IMR-90 (cell line): ENCODE measurements around the gene CAMK2D. TPM values are rescaled to one million over a fixed set of nuclear protein-coding genes. Genes with fewer than 3 reads are reported as not detected.
A peak's percentile ranks its signal among the peaks of the same experiment; 100 is the strongest.

Experiments
- ATAC-seq: fragments of 200-7000 bp; cut with Tn5 transposase; 2 replicates; pipeline ENCODE4 v1.9.1; 2020; ENCODE audit warnings: low read depth, mild to moderate bottlenecking, moderate library complexity
- BruUV-seq: library from RNA; stranded (reverse); fragments of 400-500 nt; replicated peaks from 2 replicates; lab custom pipeline; 2021; lab: Mats Ljungman, UMichigan
- CTCF ChIA-PET: fragments of 300-600 bp; formaldehyde crosslinking; extraction: SDS; loops from one replicate; lab custom pipeline; 2021; ENCODE audit warnings: antibody characterized with exemption; lab: Yijun Ruan, JAX
- POLR2A ChIA-PET: fragments of 300-600 bp; sonication (Branson Sonifier 250); formaldehyde crosslinking; loops from one replicate; lab custom pipeline; 2022; ENCODE audit warnings: antibody characterized with exemption; ENCODE audit not compliant: unreplicated experiment; lab: Charles Lee
- DNase-seq: peaks from one replicate; pipeline ENCODE4 v3.0.0; 2013
- H2AFZ ChIP-seq: replicated peaks from 2 replicates; pipeline ENCODE3; 2013; ENCODE audit warnings: low read length, mild to moderate bottlenecking; ENCODE audit not compliant: poor library complexity
- H2AK5ac ChIP-seq: 2 replicates; pipeline ENCODE4 v1.6.1; 2013; ENCODE audit warnings: low read depth, low read length, inconsistent platforms
- H2AK9ac ChIP-seq: replicated peaks from 2 replicates; pipeline ENCODE3; 2013; ENCODE audit warnings: mild to moderate bottlenecking, low read depth, low read length, moderate library complexity; ENCODE audit not compliant: poor library complexity
- H2BK120ac ChIP-seq: 2 replicates; pipeline ENCODE4 v1.6.1; 2013; ENCODE audit warnings: low read depth, low read length, inconsistent platforms
- H2BK15ac ChIP-seq: 3 replicates; pipeline ENCODE4 v1.6.1; 2013; ENCODE audit warnings: low read depth, low read length, inconsistent platforms
- H2BK20ac ChIP-seq: 2 replicates; pipeline ENCODE4 v1.6.1; 2013; ENCODE audit warnings: low read depth, mild to moderate bottlenecking, inconsistent platforms, low read length, moderate library complexity
- H2BK5ac ChIP-seq: 2 replicates; pipeline ENCODE4 v1.6.1; 2013; ENCODE audit warnings: mild to moderate bottlenecking, low read depth, low read length, inconsistent platforms; ENCODE audit not compliant: poor library complexity, severe bottlenecking
- H3K14ac ChIP-seq: replicated peaks from 2 replicates; pipeline ENCODE4 v1.6.1; 2013; ENCODE audit warnings: low read depth, low read length, inconsistent platforms
- H3K18ac ChIP-seq: 2 replicates; pipeline ENCODE4 v1.6.1; 2013; ENCODE audit warnings: low read depth, low read length, control low read depth
- H3K23ac ChIP-seq: 2 replicates; pipeline ENCODE4 v1.6.1; 2013; ENCODE audit warnings: low read depth, low read length, inconsistent platforms
- H3K27ac ChIP-seq: 2 replicates; pipeline ENCODE4 v1.5.1; 2013; ENCODE audit warnings: mild to moderate bottlenecking, control low read depth, low read length; ENCODE audit not compliant: insufficient read depth
- H3K27me3 ChIP-seq: 2 replicates; pipeline ENCODE4 v1.6.1; 2013; ENCODE audit warnings: low read length; ENCODE audit not compliant: control insufficient read depth, insufficient read depth
- H3K36me3 ChIP-seq: 2 replicates; pipeline ENCODE4 v1.6.1; 2013; ENCODE audit warnings: low read length, mixed read lengths; ENCODE audit not compliant: control insufficient read depth, insufficient read depth
- H3K4ac ChIP-seq: 2 replicates; pipeline ENCODE4 v1.6.1; 2013; ENCODE audit warnings: low read depth, low read length, inconsistent platforms
- H3K4me1 ChIP-seq: 2 replicates; pipeline ENCODE4 v1.6.1; 2013; ENCODE audit warnings: low read length, mixed read lengths; ENCODE audit not compliant: control insufficient read depth, insufficient read depth
- H3K4me2 ChIP-seq: 2 replicates; pipeline ENCODE4 v1.6.1; 2013; ENCODE audit warnings: low read depth, mild to moderate bottlenecking, control low read depth, low read length, moderate library complexity
- H3K4me3 ChIP-seq: 2 replicates; pipeline ENCODE4 v1.5.1; 2013; ENCODE audit warnings: low read depth, mild to moderate bottlenecking, control low read depth, low read length, moderate library complexity; ENCODE audit not compliant: insufficient read depth
- H3K56ac ChIP-seq: 2 replicates; pipeline ENCODE4 v1.6.1; 2013; ENCODE audit warnings: low read length, inconsistent platforms; ENCODE audit not compliant: insufficient read depth; ENCODE audit errors: extremely low read depth
- H3K79me1 ChIP-seq, 2 experiments: 2 replicates each; pipeline ENCODE4 v1.6.1; 2013; ENCODE audit warnings: low read length in 2 of 2, inconsistent platforms in 1 of 2, low read depth in 1 of 2
- H3K9ac ChIP-seq: 2 replicates; pipeline ENCODE4 v1.6.1; 2013; ENCODE audit warnings: low read depth, low read length, control low read depth
- H3K9me1 ChIP-seq: 2 replicates; pipeline ENCODE4 v1.6.1; 2013; ENCODE audit warnings: low read length, inconsistent platforms; ENCODE audit not compliant: insufficient read depth
- H3K9me3 ChIP-seq: 2 replicates; pipeline ENCODE4 v1.6.1; 2013; ENCODE audit warnings: low read length; ENCODE audit not compliant: control insufficient read depth, insufficient read depth
- H4K20me1 ChIP-seq: 2 replicates; pipeline ENCODE4 v1.6.1; 2013; ENCODE audit warnings: low read length, inconsistent platforms; ENCODE audit not compliant: insufficient read depth
- H4K5ac ChIP-seq: 2 replicates; pipeline ENCODE4 v1.6.1; 2013; ENCODE audit warnings: mild to moderate bottlenecking, low read depth, low read length, control low read depth
- H4K8ac ChIP-seq, 2 experiments: 2 replicates each; pipeline ENCODE4 v1.6.1; 2013; ENCODE audit warnings: low read depth in 2 of 2, low read length in 2 of 2, control low read depth in 1 of 2, inconsistent platforms in 1 of 2
- H4K91ac ChIP-seq: 2 replicates; pipeline ENCODE4 v1.6.1; 2013; ENCODE audit warnings: low read depth, low read length, inconsistent platforms; ENCODE audit not compliant: insufficient read depth
- BHLHE40 ChIP-seq: fragments of 150-350 bp; IDR thresholded peaks from 2 replicates; pipeline ENCODE4 v1.6.1; 2016; ENCODE audit warnings: mild to moderate bottlenecking, low read depth, low read length
- CEBPB ChIP-seq: IDR thresholded peaks from 2 replicates; pipeline ENCODE4 v1.6.1; 2012; ENCODE audit warnings: low read depth, low read length, improper control_type of control experiment
- CHD1 ChIP-seq: IDR thresholded peaks from 2 replicates; pipeline ENCODE4 v1.6.1; 2012; ENCODE audit warnings: low read depth, low read length, improper control_type of control experiment
- FOS ChIP-seq: fragments of 150-350 bp; IDR thresholded peaks from 2 replicates; pipeline ENCODE4 v1.6.1; 2016; ENCODE audit warnings: low read depth, low read length
- MAZ ChIP-seq: IDR thresholded peaks from 2 replicates; pipeline ENCODE4 v1.6.1; 2012; ENCODE audit warnings: low read depth, mild to moderate bottlenecking, low read length, improper control_type of control experiment, moderate library complexity, borderline replicate concordance
- MXI1 ChIP-seq: IDR thresholded peaks from 2 replicates; pipeline ENCODE4 v1.6.1; 2012; ENCODE audit warnings: low read depth, mild to moderate bottlenecking, low read length, moderate library complexity, borderline replicate concordance
- NFE2L2 ChIP-seq: fragments of 150-350 bp; IDR thresholded peaks from 2 replicates; pipeline ENCODE4 v1.6.1; 2016; ENCODE audit warnings: low read depth, mild to moderate bottlenecking, low read length
- POLR2A ChIP-seq: IDR thresholded peaks from 2 replicates; pipeline ENCODE4 v1.6.1; 2012; ENCODE audit warnings: mild to moderate bottlenecking, low read depth, low read length
- RAD21 ChIP-seq: IDR thresholded peaks from 2 replicates; pipeline ENCODE4 v1.6.1; 2012; ENCODE audit warnings: low read length, improper control_type of control experiment
- SMC3 ChIP-seq: fragments of 150-350 bp; IDR thresholded peaks from 2 replicates; pipeline ENCODE4 v1.6.1; 2016; ENCODE audit warnings: low read depth, mild to moderate bottlenecking, antibody characterized with exemption, low read length, moderate library complexity
- WGBS, 2 experiments: methylation state at CpG; one replicate each; pipeline versions ENCODE4 v1.1.5 to v1.1.7; 2013; ENCODE audit warnings: missing lambda C conversion rate in 2 of 2; ENCODE audit not compliant: insufficient read length in 1 of 2; ENCODE audit errors: extremely low coverage in 2 of 2; 5-methylcytosine and 5-hydroxymethylcytosine counted together
- dilution Hi-C: fragments of 300-500 bp; cut with HindIII; formaldehyde crosslinking; loops from one replicate; pipeline ENCODE4 v1.14.3; 2018; ENCODE audit warnings: low sequenced_read_pairs; ENCODE audit not compliant: unreplicated experiment
- in situ Hi-C: fragments of 300-500 bp; cut with MboI; formaldehyde crosslinking; loops from 3 replicates; pipeline ENCODE4 v1.14.3; 2019; ENCODE audit warnings: low sequenced_read_pairs, inconsistent platforms, mixed read lengths
- intact Hi-C: fragments of 100-400 bp; cut with micrococcal nuclease; formaldehyde crosslinking; loops from 2 replicates; pipeline ENCODE4 v1.10.0; 2022
- polyA plus RNA-seq, 3 experiments: library from polyadenylated mRNA; depleted of rRNA; stranded (reverse); fragments of >200 nt; gene quantifications; 2 replicates each; pipeline ENCODE4 v1.2.3, GENCODE V29; 2012; ENCODE audit warnings: low replicate concordance in 1 of 3
- total RNA-seq: library from RNA; depleted of rRNA; stranded (reverse); fragments of >200 nt; gene quantifications from 2 replicates; pipeline ENCODE4 v1.2.3, GENCODE V29; 2012

The CAMK2D gene
- total and polyA plus RNA-seq, 2 of the 4 experiments (the other 2 are of a cell fraction), result 44.6 to 156 TPM

- Histone ChIP-seq H4K91ac (no peak overlapping the region), H3K4me1 (peaks cover 9% of the 10 kb centered on the region), H4K20me1 (peaks cover 13% of the 10 kb centered on the region; the same call in 1 of the 2 replicates), H3K4me2 (no peak overlapping the region), H2BK20ac (0 out of 2 replicates have a peak overlapping the region, but pooled peaks have one; percentile 25), H3K9me1 (peaks cover 12% of the 10 kb centered on the region), H4K5ac (no peak overlapping the region), H2BK5ac (peak overlapping the region; percentile 83), H3K23ac (peak overlapping the region; percentile 80; the same call in 1 of the 2 replicates), H3K4me3 (no peak overlapping the region), H3K27ac (no peak overlapping the region), H2AK9ac (no peak overlapping the region), H2AFZ (no peak overlapping the region), H3K56ac (no peak overlapping the region), H3K36me3 (no peaks in the 10 kb centered on the region), H3K9me3 (no peaks in the 10 kb centered on the region), H2BK15ac (no peak overlapping the region), H3K18ac (no peak overlapping the region), H3K79me1 (peaks cover 28 to 71% of the 10 kb centered on the region in 2 experiments), H4K8ac (peak overlapping the region in 1 of 2 experiments; percentile 29; a peak in 1 of 4 replicates), H3K4ac (peak overlapping the region; percentile 42), H2BK120ac (no peak overlapping the region), H3K14ac (peak overlapping the region; percentile 73), H3K27me3 (no peaks in the 10 kb centered on the region), H3K9ac (no peak overlapping the region), H2AK5ac (no peak overlapping the region)
- peak; percentile 35; the same call in 1 of the 2 replicates for ATAC-seq
- intact Hi-C loops (no loop called here), in situ Hi-C loops (no loop called here), dilution Hi-C loops (no loop called here)
- POLR2A ChIA-PET, result no interaction called here
- WGBS, 2 experiments, result 30% methylated on average over 1 of the region's 3 CpGs; no CpG with 5 or more reads in 1 of the 2 experiments
- peak; percentile 88 for DNase-seq
- no TSS peak for BruUV-seq
- CTCF ChIA-PET, result interaction anchor here (0.6 kb wide), 1 partner anchor 560 kb away, joined by 3 read pairs; no protein-coding TSS in a partner anchor
- TF ChIP-seq SMC3, result no peak
- no peak for TF ChIP-seq POLR2A
- TF ChIP-seq MAZ, result no peak
- no peak for TF ChIP-seq RAD21
- TF ChIP-seq MXI1, result no peak
- no peak for TF ChIP-seq BHLHE40
- TF ChIP-seq NFE2L2, result no peak
- TF ChIP-seq CEBPB, result peak; percentile 61; the same call in 1 of the 2 replicates
- TF ChIP-seq FOS, result peak; percentile 52
- no peak for TF ChIP-seq CHD1
Observed at GRCh38 chr4:113695328-113696169, 66.0 kb downstream of the CAMK2D start.
